Mesenchymal stem cell (in vitro differentiated cells and primary cell): Measurements from ENCODE around the gene USP11.
A peak's percentile ranks its signal among the peaks of the same experiment; 100 is the strongest.

ENCODE experiments used
- DNase-seq: peaks from one replicate; pipeline ENCODE4 v3.0.0-alpha.2; 2013
- H2AFZ ChIP-seq: one replicate; pipeline ENCODE4 v1.6.1; 2013; ENCODE audit warnings: low read depth, mild to moderate bottlenecking, control low read depth, inconsistent platforms, low read length, moderate library complexity
- H2AK5ac ChIP-seq: 2 replicates; pipeline ENCODE4 v1.6.1; 2013; ENCODE audit warnings: low read length, moderate library complexity, mild to moderate bottlenecking, inconsistent platforms; ENCODE audit not compliant: severe bottlenecking
- H2BK120ac ChIP-seq: one replicate; pipeline ENCODE4 v1.6.1; 2013; ENCODE audit warnings: low read depth, mild to moderate bottlenecking, inconsistent platforms, low read length, moderate library complexity
- H2BK12ac ChIP-seq, 2 experiments: one replicate each; pipeline ENCODE4 v1.6.1; 2013; ENCODE audit warnings: inconsistent platforms in 2 of 2, low read length in 2 of 2, mild to moderate bottlenecking in 2 of 2, moderate library complexity in 2 of 2, control low read depth in 1 of 2
- H2BK15ac ChIP-seq: one replicate; pipeline ENCODE4 v1.6.1; 2013; ENCODE audit warnings: mild to moderate bottlenecking, low read depth, inconsistent platforms; ENCODE audit not compliant: poor library complexity, severe bottlenecking
- H2BK5ac ChIP-seq: 2 replicates; pipeline ENCODE4 v1.6.1; 2013; ENCODE audit warnings: low read depth, mild to moderate bottlenecking, low read length, control low read depth, inconsistent platforms; ENCODE audit not compliant: poor library complexity, severe bottlenecking
- H3K14ac ChIP-seq, 2 experiments: one replicate each; pipeline ENCODE4 v1.6.1; 2013; ENCODE audit warnings: inconsistent platforms in 2 of 2, low read length in 2 of 2, control low read depth in 1 of 2, mild to moderate bottlenecking in 1 of 2, moderate library complexity in 1 of 2
- H3K18ac ChIP-seq, 2 experiments: one replicate each; pipeline ENCODE4 v1.6.1; 2013; ENCODE audit warnings: inconsistent platforms in 2 of 2, low read length in 2 of 2, control low read depth in 1 of 2, low read depth in 1 of 2, mild to moderate bottlenecking in 1 of 2
- H3K23ac ChIP-seq, 2 experiments: one replicate each; pipeline ENCODE4 v1.6.1; 2013; ENCODE audit warnings: inconsistent platforms in 2 of 2, low read length in 2 of 2, mild to moderate bottlenecking in 2 of 2, moderate library complexity in 2 of 2, control low read depth in 1 of 2
- H3K27ac ChIP-seq: 2 replicates; pipeline ENCODE4 v1.5.1; 2013; ENCODE audit warnings: mild to moderate bottlenecking, moderate library complexity, low read length, control low read depth, inconsistent platforms; ENCODE audit not compliant: poor library complexity, severe bottlenecking
- H3K27me3 ChIP-seq, 2 experiments: 2 replicates each; pipeline versions ENCODE4 v1.6.1 to v1.7.0; 2013; ENCODE audit warnings: low read length in 2 of 2, mild to moderate bottlenecking in 2 of 2, moderate library complexity in 2 of 2, control low read depth in 1 of 2, inconsistent platforms in 1 of 2; ENCODE audit not compliant: control insufficient read depth in 1 of 2, insufficient read depth in 1 of 2
- H3K36me3 ChIP-seq, 2 experiments: 2 replicates each; pipeline versions ENCODE4 v1.6.1 to v1.7.0; 2013; ENCODE audit warnings: low read length in 2 of 2, control low read depth in 1 of 2, inconsistent platforms in 1 of 2, low read depth in 1 of 2, mild to moderate bottlenecking in 1 of 2; ENCODE audit not compliant: insufficient read depth in 2 of 2, control insufficient read depth in 1 of 2
- H3K4ac ChIP-seq, 2 experiments: one replicate each; pipeline ENCODE4 v1.6.1; 2013; ENCODE audit warnings: inconsistent platforms in 2 of 2, low read length in 2 of 2, mild to moderate bottlenecking in 2 of 2, moderate library complexity in 2 of 2, control low read depth in 1 of 2, low read depth in 1 of 2
- H3K4me1 ChIP-seq: 2 replicates; pipeline ENCODE4 v1.6.1; 2013; ENCODE audit warnings: low read depth, low read length, control low read depth; ENCODE audit not compliant: control insufficient read depth, insufficient read depth
- H3K4me2 ChIP-seq: 2 replicates; pipeline ENCODE4 v1.6.1; 2013; ENCODE audit warnings: low read length, mild to moderate bottlenecking, inconsistent platforms; ENCODE audit not compliant: poor library complexity, severe bottlenecking
- H3K4me3 ChIP-seq, 2 experiments: 2 replicates each; pipeline versions ENCODE4 v1.5.1 to v1.7.0; 2013; ENCODE audit warnings: low read length in 2 of 2, mild to moderate bottlenecking in 2 of 2, control low read depth in 1 of 2, low read depth in 1 of 2; ENCODE audit not compliant: insufficient read depth in 1 of 2
- H3K79me1 ChIP-seq: replicated peaks from 2 replicates; pipeline ENCODE4 v1.6.1; 2013; ENCODE audit warnings: mild to moderate bottlenecking, control low read depth, low read length, inconsistent platforms; ENCODE audit not compliant: poor library complexity, severe bottlenecking
- H3K9ac ChIP-seq: 2 replicates; pipeline ENCODE4 v1.7.0; 2013; ENCODE audit warnings: mild to moderate bottlenecking, low read length, moderate library complexity
- H3K9me3 ChIP-seq: 2 replicates; pipeline ENCODE4 v1.7.0; 2013; ENCODE audit warnings: mild to moderate bottlenecking, low read length; ENCODE audit not compliant: control insufficient read depth
- H4K8ac ChIP-seq: one replicate; pipeline ENCODE4 v1.6.1; 2013; ENCODE audit warnings: inconsistent platforms, mild to moderate bottlenecking, low read length, moderate library complexity
- H4K91ac ChIP-seq: one replicate; pipeline ENCODE4 v1.6.1; 2013; ENCODE audit warnings: mild to moderate bottlenecking, low read length, inconsistent platforms
- WGBS: methylation state at CpG from one replicate; pipeline ENCODE4 v1.1.7; 2013; ENCODE audit warnings: mixed read lengths; 5-methylcytosine and 5-hydroxymethylcytosine counted together

USP11 gene

GRCh38 chrX:47187106-47187677, 45.6 kb upstream of the USP11 start:
- H3K79me1 ChIP-seq, result peaks cover 3% of the 10 kb centered on the region
- no peak overlapping the region for H3K4me2 ChIP-seq
- H3K9me3 ChIP-seq, result no peaks in the 10 kb centered on the region
- no peak overlapping the region for H2BK12ac ChIP-seq
- no CpG with 5 or more reads among the region's 4 CpGs for WGBS
- no peak overlapping the region for H3K9ac ChIP-seq
- no peak for DNase-seq
- no peak overlapping the region for H4K91ac ChIP-seq
- no peak overlapping the region for H3K23ac ChIP-seq
- no peak overlapping the region for H2BK120ac ChIP-seq
- H3K36me3 ChIP-seq, result peaks cover 36 to 43% of the 10 kb centered on the region in 2 experiments
- no peak overlapping the region for H2BK15ac ChIP-seq
- H4K8ac ChIP-seq, result no peak overlapping the region
- no peak overlapping the region for H2AK5ac ChIP-seq
- no peak overlapping the region for H2AFZ ChIP-seq
- peaks cover 6% of the 10 kb centered on the region for H3K4me1 ChIP-seq
- no peak overlapping the region for H2BK5ac ChIP-seq
- H3K14ac ChIP-seq, result no peak overlapping the region
- H3K4ac ChIP-seq, result no peak overlapping the region
- no peak overlapping the region for H3K18ac ChIP-seq
- H3K27me3 ChIP-seq, result peaks cover 0 to 52% of the 10 kb centered on the region in 2 experiments
- no peak overlapping the region for H3K27ac ChIP-seq
- H3K4me3 ChIP-seq, result no peak overlapping the region

GRCh38 chrX:47189906-47190305, 42.9 kb upstream of the USP11 start:
- no peak overlapping the region for H2BK12ac ChIP-seq

GRCh38 chrX:47190445-47191269, 42.2 kb upstream of the USP11 start:
- WGBS, result 3% methylated on average over 39 of the region's 40 CpGs

More at GRCh38 chrX:47189906-47190305, 42.9 kb upstream of the USP11 start:
- H4K8ac ChIP-seq, result no peak overlapping the region
- H3K27me3 ChIP-seq, result peaks cover 0 to 45% of the 10 kb centered on the region in 2 experiments
- peaks cover 21 to 26% of the 10 kb centered on the region in 2 experiments for H3K36me3 ChIP-seq
- no peak overlapping the region for H2AK5ac ChIP-seq
- H3K4ac ChIP-seq, result no peak overlapping the region
- H2BK15ac ChIP-seq, result no peak overlapping the region
- H4K91ac ChIP-seq, result no peak overlapping the region
- H3K27ac ChIP-seq, result no peak overlapping the region
- H3K4me3 ChIP-seq, result no peak overlapping the region
- no peak overlapping the region for H3K9ac ChIP-seq
- H3K79me1 ChIP-seq, result peaks cover 1% of the 10 kb centered on the region
- H3K14ac ChIP-seq, result no peak overlapping the region
- H3K4me1 ChIP-seq, result peaks cover 11% of the 10 kb centered on the region
- WGBS, result 75% methylated on average over 9 of the region's 19 CpGs
- no peaks in the 10 kb centered on the region for H3K9me3 ChIP-seq
- no peak overlapping the region for H2BK5ac ChIP-seq
- no peak for DNase-seq
- H2AFZ ChIP-seq, result no peak overlapping the region
- no peak overlapping the region for H3K23ac ChIP-seq
- no peak overlapping the region for H3K4me2 ChIP-seq
- no peak overlapping the region for H2BK120ac ChIP-seq
- H3K18ac ChIP-seq, result no peak overlapping the region

GRCh38 chrX:47191331-47191730, 41.5 kb upstream of the USP11 start:
- Histone ChIP-seq H2AK5ac (no peak overlapping the region), H3K4me3 (peak overlapping the region; percentile 55 to 82), H3K4me2 (peak overlapping the region; percentile 64), H2BK12ac (no peak overlapping the region), H3K4me1 (peaks cover 16% of the 10 kb centered on the region), H3K4ac (no peak overlapping the region), H3K9ac (peak overlapping the region; percentile 87), H3K36me3 (peaks cover 11 to 15% of the 10 kb centered on the region in 2 experiments), H3K9me3 (no peaks in the 10 kb centered on the region), H3K27me3 (peaks cover 0 to 40% of the 10 kb centered on the region in 2 experiments), H3K18ac (peak overlapping the region in 1 of 2 experiments; percentile 38), H3K23ac (no peak overlapping the region), H2BK120ac (no peak overlapping the region), H3K14ac (no peak overlapping the region), H3K79me1 (no peaks in the 10 kb centered on the region), H4K91ac (no peak overlapping the region), H2BK5ac (no peak overlapping the region), H4K8ac (no peak overlapping the region), H2AFZ (no peak overlapping the region), H2BK15ac (no peak overlapping the region), H3K27ac (no peak overlapping the region)
- 1% methylated on average over 25 of the region's 26 CpGs for WGBS
- peak; percentile 32 for DNase-seq

More at GRCh38 chrX:47190445-47191269, 42.2 kb upstream of the USP11 start:
- Histone ChIP-seq H3K27ac (no peak overlapping the region), H2BK120ac (no peak overlapping the region), H4K8ac (no peak overlapping the region), H2AFZ (peak overlapping the region; percentile 58), H3K9ac (peak overlapping the region; percentile 87), H3K4me3 (peak overlapping the region; percentile 55 to 82), H3K79me1 (peaks cover under 1% of the 10 kb centered on the region), H3K9me3 (no peaks in the 10 kb centered on the region), H3K14ac (peak overlapping the region in 1 of 2 experiments; percentile 48), H3K18ac (peak overlapping the region in 1 of 2 experiments; percentile 5), H3K36me3 (peaks cover 17 to 20% of the 10 kb centered on the region in 2 experiments), H4K91ac (no peak overlapping the region), H2AK5ac (no peak overlapping the region), H3K4me1 (peaks cover 13% of the 10 kb centered on the region), H3K4me2 (peak overlapping the region; percentile 64), H3K23ac (no peak overlapping the region), H2BK5ac (no peak overlapping the region), H2BK15ac (no peak overlapping the region), H3K27me3 (peaks cover 0 to 45% of the 10 kb centered on the region in 2 experiments), H2BK12ac (no peak overlapping the region), H3K4ac (no peak overlapping the region)
- peak; percentile 93 for DNase-seq
